Activated CD8-positive, alpha-beta T cell treated with anti-CD3 and anti-CD28 coated beads, Interleukin-2, amount 10 ng/mL, durations not matched to agents 7 days and 5 days (primary cell): ENCODE data around the gene MRPL4. TPM values are rescaled to one million over a fixed set of nuclear protein-coding genes. Genes with fewer than 3 reads are reported as not detected.

Experiments used
- ATAC-seq: fragments of 150-1000 bp; cut with Tn5 transposase; one replicate; pipeline ENCODE4 v1.10.0; 2021; ENCODE audit warnings: moderate library complexity
- CTCF ChIA-PET: fragments of 350-600 bp; sonication (Branson Sonifier 250); formaldehyde crosslinking; loops from one replicate; lab custom pipeline; 2021; ENCODE audit warnings: antibody characterized with exemption; lab: Charles Lee
- POLR2A ChIA-PET: fragments of 350-600 bp; sonication (Branson Sonifier 250); formaldehyde crosslinking; loops from one replicate; lab custom pipeline; 2021; ENCODE audit warnings: antibody characterized with exemption; lab: Charles Lee
- DNase-seq: peaks from one replicate; pipeline ENCODE4 v3.0.0-alpha.2; 2020
- H3K27ac Mint-ChIP-seq: one replicate; pipeline ENCODE4 v1.8.0; 2021; ENCODE audit warnings: mild to moderate bottlenecking, mixed read lengths
- H3K27me3 Mint-ChIP-seq: one replicate; pipeline ENCODE4 v1.8.0; 2021; ENCODE audit warnings: low read depth, mixed read lengths
- H3K36me3 Mint-ChIP-seq: one replicate; pipeline ENCODE4 v1.8.0; 2021; ENCODE audit warnings: low read depth, mixed read lengths
- H3K4me1 Mint-ChIP-seq: one replicate; pipeline ENCODE4 v1.8.0; 2021; ENCODE audit warnings: low read depth, mixed read lengths
- H3K4me3 Mint-ChIP-seq: one replicate; pipeline ENCODE4 v1.8.0; 2021; ENCODE audit warnings: mild to moderate bottlenecking, mixed read lengths
- H3K9me3 Mint-ChIP-seq: one replicate; pipeline ENCODE4 v1.8.0; 2022; ENCODE audit warnings: mixed read lengths; ENCODE audit not compliant: insufficient read depth
- total RNA-seq, 2 experiments: library from RNA; stranded (reverse); gene quantifications; one replicate each; pipeline ENCODE4 v1.2.3, GENCODE V29; 2021

The MRPL4 gene
- total RNA-seq, 2 experiments from 2014 or later = 85.9 to 87.0 TPM

DNA sequence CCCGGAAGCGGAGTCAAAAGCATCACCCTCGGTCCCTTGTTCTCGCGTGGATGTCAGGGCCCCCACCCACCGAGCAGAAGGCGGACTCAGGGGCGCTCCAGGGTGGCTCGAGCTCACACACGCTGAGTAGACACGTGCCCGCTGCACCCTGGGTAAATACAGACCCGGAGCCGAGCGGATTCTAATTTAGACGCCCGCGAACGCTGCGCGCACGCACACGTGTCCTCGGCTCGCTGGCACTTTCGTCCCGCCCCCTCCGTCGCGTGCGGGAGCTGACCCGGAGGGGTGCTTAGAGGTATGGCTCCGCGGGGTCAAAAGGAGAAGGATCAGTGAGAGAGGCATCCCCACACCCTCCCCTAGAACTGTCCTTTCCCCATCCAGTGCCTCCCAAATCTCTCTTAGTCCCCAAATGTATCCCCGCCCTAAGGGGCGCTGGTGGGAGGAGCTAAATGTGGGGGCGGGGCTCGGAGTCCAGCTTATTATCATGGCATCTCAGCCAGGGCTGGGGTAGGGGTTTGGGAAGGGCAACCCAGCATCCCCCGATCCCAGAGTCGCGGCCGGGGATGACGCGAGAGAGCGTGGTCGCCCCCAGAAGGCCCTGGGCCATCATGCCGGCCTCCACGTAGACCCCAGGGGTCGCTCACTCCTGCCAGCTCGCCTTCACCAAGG, 37.3 kb downstream of the MRPL4 start:
- H3K4me3 Mint-ChIP-seq = peak overlapping the region; percentile 73
- peak; percentile 50 for ATAC-seq
- peak; percentile 77 for DNase-seq
- no peaks in the 10 kb centered on the region for H3K9me3 Mint-ChIP-seq
- peaks cover 89% of the 10 kb centered on the region for H3K4me1 Mint-ChIP-seq
- peaks cover 60% of the 10 kb centered on the region for H3K27me3 Mint-ChIP-seq
- CTCF ChIA-PET = interaction anchor here (0.5 to 1.9 kb wide), 12 partner anchors 9 to 149 kb away, joined by 3 to 33 read pairs (median 4); partner anchors contain the start of genes ICAM1 and RAVER1
- POLR2A ChIA-PET = interaction anchor here (1.0 to 5.8 kb wide), 4 partner anchors 19 to 186 kb away, joined by 3 to 54 read pairs (median 4); partner anchors contain the start of genes ANGPTL6, ICAM1 and TYK2
- H3K27ac Mint-ChIP-seq = no peak overlapping the region
- peaks cover 26% of the 10 kb centered on the region for H3K36me3 Mint-ChIP-seq

DNA sequence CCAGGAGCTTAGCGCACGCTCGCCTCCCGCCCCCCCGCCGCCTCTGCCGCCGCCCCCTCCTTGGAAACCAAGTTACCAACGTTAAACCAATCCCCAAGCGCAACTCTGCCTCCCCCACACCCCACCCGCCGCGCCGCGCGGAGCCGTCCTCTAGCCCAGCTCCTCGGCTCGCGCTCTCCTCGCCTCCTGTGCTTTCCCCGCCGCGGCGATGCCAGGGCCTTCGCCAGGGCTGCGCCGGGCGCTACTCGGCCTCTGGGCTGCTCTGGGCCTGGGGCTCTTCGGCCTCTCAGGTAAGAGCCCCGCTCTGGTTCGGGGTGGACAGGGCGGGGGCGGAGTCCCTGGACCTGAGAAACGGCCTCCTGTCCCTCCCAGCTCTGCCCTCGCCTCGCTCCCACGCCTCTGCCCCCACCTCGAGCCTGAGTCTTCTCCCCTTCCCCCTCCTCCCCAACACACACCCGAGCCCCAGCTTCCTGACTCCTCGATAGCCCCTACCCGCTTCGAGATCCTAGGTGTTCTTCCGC, 37.9 kb downstream of the MRPL4 start, which contains the start of gene ICAM5:
ICAM5 (plus strand) TSS at position 117 of the 521 bp plus-strand sequence; CDS start at position 209, 92 bp downstream.
- Mint-ChIP-seq H3K36me3 (peaks cover 20% of the 10 kb centered on the region), H3K27ac (peak within 1 kb of the TSS; percentile 58), H3K9me3 (no peaks in the 10 kb centered on the region), H3K27me3 (peaks cover 66% of the 10 kb centered on the region), H3K4me3 (peak within 1 kb of the TSS; percentile 73), H3K4me1 (peaks cover 93% of the 10 kb centered on the region)
- peak; percentile 49 for DNase-seq
- CTCF ChIA-PET = interaction anchor here (0.5 to 1.9 kb wide), 12 partner anchors 9 to 148 kb away, joined by 3 to 33 read pairs (median 4); partner anchors contain the start of genes ICAM1 and RAVER1
- ATAC-seq = peak; percentile 12
- POLR2A ChIA-PET = interaction anchor here (1.0 to 5.8 kb wide), 3 partner anchors 19 to 103 kb away, joined by 3 to 54 read pairs (median 5); partner anchors contain the start of genes ICAM1 and TYK2

DNA sequence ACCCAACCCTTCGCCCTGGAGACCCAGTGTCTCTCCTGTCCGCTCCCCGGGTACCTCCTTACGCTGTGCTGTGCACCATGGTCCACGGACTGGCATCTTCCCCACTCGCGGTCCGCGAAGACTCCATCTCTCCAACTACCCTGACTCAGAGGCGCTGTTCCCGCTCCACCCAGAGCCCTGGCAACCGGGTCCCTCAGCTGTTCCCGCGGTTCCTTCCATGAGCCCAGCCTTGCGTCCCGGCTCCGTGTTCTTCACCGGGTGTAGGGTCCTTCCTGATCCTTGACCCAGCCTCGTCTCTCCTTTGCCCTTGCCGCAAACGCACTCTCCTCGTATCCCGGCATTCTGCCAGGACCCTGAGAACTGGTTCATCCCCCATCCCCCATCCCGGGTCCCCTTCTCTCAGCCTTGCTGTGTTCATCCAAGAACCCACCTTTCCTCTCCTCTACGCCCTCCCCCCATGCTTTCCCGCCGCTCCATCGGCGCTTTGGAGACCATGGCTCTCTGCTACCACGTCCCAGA, 38.4 kb downstream of the MRPL4 start:
- DNase-seq (no peak), ATAC-seq (no peak)
- POLR2A ChIA-PET = interaction anchor here (1.5 to 5.8 kb wide), 2 partner anchors 20 to 90 kb away, joined by 5 to 54 read pairs; partner anchors contain the start of genes ICAM1 and TYK2
- Mint-ChIP-seq H3K27ac (peak overlapping the region; percentile 58), H3K27me3 (peaks cover 70% of the 10 kb centered on the region), H3K9me3 (no peaks in the 10 kb centered on the region), H3K4me3 (peak overlapping the region; percentile 73), H3K36me3 (peaks cover 15% of the 10 kb centered on the region), H3K4me1 (peaks cover 91% of the 10 kb centered on the region)
- CTCF ChIA-PET = interaction anchor here (0.9 to 1.9 kb wide), 5 partner anchors 10 to 98 kb away, joined by 3 to 33 read pairs (median 8); partner anchors contain the start of gene ICAM1

DNA sequence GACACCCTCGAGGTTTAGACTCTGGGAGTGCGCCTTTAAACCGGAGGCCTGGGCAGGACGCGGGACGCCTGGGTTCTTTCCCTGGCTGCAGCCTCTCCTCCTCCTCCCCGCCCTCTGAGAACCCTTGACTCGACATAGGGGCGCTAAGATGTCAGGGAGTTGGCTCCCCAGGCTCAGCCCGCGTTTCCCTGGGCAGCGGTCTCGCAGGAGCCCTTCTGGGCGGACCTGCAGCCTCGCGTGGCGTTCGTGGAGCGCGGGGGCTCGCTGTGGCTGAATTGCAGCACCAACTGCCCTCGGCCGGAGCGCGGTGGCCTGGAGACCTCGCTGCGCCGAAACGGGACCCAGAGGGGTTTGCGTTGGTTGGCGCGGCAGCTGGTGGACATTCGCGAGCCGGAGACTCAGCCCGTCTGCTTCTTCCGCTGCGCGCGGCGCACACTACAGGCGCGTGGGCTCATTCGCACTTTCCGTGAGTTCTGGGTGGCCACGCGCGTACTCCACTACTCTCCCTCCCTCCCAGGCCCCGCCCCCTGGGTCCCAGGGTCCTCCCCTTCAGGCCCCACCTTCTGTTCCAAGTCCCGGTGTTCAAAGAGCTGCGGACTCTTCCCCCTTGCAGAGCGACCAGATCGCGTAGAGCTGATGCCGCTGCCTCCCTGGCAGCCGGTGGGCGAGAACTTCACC, 39.0 kb downstream of the MRPL4 start:
- POLR2A ChIA-PET = interaction anchor here (1.5 to 5.8 kb wide), 4 partner anchors 20 to 90 kb away, joined by 5 to 54 read pairs (median 10); partner anchors contain the start of genes ICAM1, RAVER1 and TYK2
- peaks cover 91% of the 10 kb centered on the region for H3K4me1 Mint-ChIP-seq

DNA sequence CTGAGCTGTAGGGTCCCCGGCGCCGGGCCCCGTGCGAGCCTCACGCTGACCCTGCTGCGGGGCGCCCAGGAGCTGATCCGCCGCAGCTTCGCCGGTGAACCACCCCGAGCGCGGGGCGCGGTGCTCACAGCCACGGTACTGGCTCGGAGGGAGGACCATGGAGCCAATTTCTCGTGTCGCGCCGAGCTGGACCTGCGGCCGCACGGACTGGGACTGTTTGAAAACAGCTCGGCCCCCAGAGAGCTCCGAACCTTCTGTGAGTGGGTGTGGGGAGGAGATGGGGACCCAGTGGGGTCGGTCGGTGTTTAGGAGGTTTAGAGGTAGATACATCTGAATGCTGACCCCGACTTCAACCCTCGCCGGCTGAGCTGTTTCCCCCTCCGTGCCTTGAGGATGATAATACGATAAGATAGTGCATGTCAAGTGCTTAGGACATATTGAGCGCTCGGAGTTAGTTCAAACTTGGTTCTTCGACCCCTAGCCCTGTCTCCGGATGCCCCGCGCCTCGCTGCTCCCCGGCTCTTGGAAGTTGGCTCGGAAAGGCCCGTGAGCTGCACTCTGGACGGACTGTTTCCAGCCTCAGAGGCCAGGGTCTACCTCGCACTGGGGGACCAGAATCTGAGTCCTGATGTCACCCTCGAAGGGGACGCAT, 39.7 kb downstream of the MRPL4 start:
- peak; percentile 25 for DNase-seq
- ATAC-seq = no peak

More for the DNA sequence above, 39.0 kb downstream of the MRPL4 start:
- peak; percentile 66 for DNase-seq
- CTCF ChIA-PET = interaction anchor here (0.9 to 1.7 kb wide), 4 partner anchors 20 to 98 kb away, joined by 3 to 8 read pairs (median 7); partner anchors contain the start of gene ICAM1
- peak overlapping the region; percentile 73 for H3K4me3 Mint-ChIP-seq
- H3K9me3 Mint-ChIP-seq = no peaks in the 10 kb centered on the region
- peaks cover 75% of the 10 kb centered on the region for H3K27me3 Mint-ChIP-seq
- peak; percentile 12 for ATAC-seq
- no peak overlapping the region for H3K27ac Mint-ChIP-seq
- H3K36me3 Mint-ChIP-seq = peaks cover 10% of the 10 kb centered on the region

DNA sequence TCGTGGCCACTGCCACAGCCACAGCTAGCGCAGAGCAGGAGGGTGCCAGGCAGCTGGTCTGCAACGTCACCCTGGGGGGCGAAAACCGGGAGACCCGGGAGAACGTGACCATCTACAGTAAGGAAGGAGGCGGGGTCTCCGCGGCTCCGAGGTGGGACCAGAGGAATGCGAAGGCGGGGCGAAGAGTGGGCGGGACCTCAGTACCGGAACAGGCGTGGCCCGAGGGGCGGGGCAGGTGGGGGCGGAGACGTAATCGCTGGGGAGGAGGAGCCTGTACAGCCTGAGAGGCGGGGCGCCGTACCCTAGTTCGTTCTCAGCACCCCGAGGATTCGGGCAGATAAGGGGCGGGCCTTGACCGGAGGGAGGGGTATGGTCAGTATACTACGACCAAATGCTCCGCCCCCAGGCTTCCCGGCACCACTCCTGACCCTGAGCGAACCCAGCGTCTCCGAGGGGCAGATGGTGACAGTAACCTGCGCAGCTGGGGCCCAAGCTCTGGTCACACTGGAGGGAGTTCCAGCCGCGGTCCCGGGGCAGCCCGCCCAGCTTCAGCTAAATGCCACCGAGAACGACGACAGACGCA, 40.3 kb downstream of the MRPL4 start:
- DNase-seq = peak; percentile 81
- Mint-ChIP-seq H3K27ac (peak overlapping the region; percentile 70), H3K4me3 (peak overlapping the region; percentile 73), H3K4me1 (peaks cover 81% of the 10 kb centered on the region), H3K36me3 (peaks cover 7% of the 10 kb centered on the region), H3K9me3 (no peaks in the 10 kb centered on the region), H3K27me3 (peaks cover 77% of the 10 kb centered on the region)
- ChIA-PET CTCF (interaction anchor here (1.3 to 1.7 kb wide), 3 partner anchors 21 to 96 kb away, joined by 7 to 8 read pairs (median 7); partner anchors contain the start of gene ICAM1), POLR2A (interaction anchor here (1.5 to 1.6 kb wide), 2 partner anchors 21 to 40 kb away, joined by 9 to 10 read pairs; partner anchors contain the start of genes ICAM1 and RAVER1)
- ATAC-seq = peak; percentile 28

More for the DNA sequence above, 39.7 kb downstream of the MRPL4 start:
- ChIA-PET POLR2A (interaction anchor here (1.5 to 1.6 kb wide), 3 partner anchors 21 to 89 kb away, joined by 5 to 10 read pairs (median 9); partner anchors contain the start of genes ICAM1, RAVER1 and TYK2), CTCF (interaction anchor here (0.9 to 1.7 kb wide), 4 partner anchors 21 to 97 kb away, joined by 3 to 8 read pairs (median 7); partner anchors contain the start of gene ICAM1)
- Mint-ChIP-seq H3K4me3 (peak overlapping the region; percentile 73), H3K4me1 (peaks cover 86% of the 10 kb centered on the region), H3K9me3 (no peaks in the 10 kb centered on the region), H3K36me3 (peaks cover 7% of the 10 kb centered on the region), H3K27ac (peak overlapping the region; percentile 70), H3K27me3 (peaks cover 76% of the 10 kb centered on the region)

DNA sequence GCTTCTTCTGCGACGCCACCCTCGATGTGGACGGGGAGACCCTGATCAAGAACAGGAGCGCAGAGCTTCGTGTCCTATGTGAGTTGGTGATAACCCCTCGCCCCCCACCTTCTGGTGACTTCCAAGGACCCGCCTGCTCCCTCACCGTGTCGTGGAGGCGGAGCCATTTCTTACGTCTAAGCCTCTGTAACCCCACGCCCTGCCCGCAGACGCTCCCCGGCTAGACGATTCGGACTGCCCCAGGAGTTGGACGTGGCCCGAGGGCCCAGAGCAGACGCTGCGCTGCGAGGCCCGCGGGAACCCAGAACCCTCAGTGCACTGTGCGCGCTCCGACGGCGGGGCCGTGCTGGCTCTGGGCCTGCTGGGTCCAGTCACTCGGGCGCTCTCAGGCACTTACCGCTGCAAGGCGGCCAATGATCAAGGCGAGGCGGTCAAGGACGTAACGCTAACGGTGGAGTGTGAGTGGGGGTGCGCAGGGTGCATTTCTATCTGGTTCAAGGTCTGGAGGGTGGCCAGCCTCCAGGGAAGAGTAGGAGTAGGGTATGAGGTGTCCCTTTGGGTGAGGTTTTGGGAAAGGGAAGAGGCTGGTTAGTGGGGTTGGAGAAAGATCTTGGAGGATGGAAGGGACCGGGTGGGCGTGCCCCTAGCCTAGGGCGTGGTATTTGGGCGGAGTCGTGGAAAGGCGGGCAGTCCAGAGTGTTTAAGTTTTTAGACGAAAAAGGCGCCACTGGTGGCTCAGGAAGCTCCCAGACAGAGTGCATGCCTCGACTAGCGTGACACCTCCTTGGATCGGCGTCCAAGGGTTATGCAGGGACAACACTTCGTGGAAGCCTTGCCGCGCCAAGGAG, 41.0 kb downstream of the MRPL4 start:
- no peaks in the 10 kb centered on the region for H3K9me3 Mint-ChIP-seq

DNA sequence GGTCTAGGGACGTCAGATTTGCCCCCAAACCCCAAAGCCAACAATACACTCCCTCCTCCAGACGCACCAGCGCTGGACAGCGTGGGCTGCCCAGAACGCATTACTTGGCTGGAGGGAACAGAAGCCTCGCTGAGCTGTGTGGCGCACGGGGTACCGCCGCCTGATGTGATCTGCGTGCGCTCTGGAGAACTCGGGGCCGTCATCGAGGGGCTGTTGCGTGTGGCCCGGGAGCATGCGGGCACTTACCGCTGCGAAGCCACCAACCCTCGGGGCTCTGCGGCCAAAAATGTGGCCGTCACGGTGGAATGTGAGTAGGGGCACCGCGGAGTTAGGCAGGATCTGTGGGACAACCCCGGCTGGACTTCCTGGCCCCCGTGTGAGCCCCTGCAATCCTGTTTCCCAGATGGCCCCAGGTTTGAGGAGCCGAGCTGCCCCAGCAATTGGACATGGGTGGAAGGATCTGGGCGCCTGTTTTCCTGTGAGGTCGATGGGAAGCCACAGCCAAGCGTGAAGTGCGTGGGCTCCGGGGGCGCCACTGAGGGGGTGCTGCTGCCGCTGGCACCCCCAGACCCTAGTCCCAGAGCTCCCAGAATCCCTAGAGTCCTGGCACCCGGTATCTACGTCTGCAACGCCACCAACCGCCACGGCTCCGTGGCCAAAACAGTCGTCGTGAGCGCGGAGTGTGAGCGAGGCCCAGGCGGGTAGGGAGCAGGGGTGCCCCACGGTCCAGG, 41.8 kb downstream of the MRPL4 start:
- Mint-ChIP-seq H3K9me3 (no peaks in the 10 kb centered on the region), H3K27me3 (peaks cover 65% of the 10 kb centered on the region), H3K4me1 (peaks cover 68% of the 10 kb centered on the region), H3K36me3 (peaks cover 7% of the 10 kb centered on the region), H3K27ac (no peak overlapping the region), H3K4me3 (peak overlapping the region; percentile 12)
- DNase-seq (no peak), ATAC-seq (no peak)
- ChIA-PET CTCF (no interaction called here), POLR2A (no interaction called here)

More for the DNA sequence above, 41.0 kb downstream of the MRPL4 start:
- ChIA-PET CTCF (interaction anchor here (1.5 kb wide), 1 partner anchor 22 kb away, joined by 7 read pairs; the partner anchor contains the start of gene ICAM1), POLR2A (interaction anchor here (1.6 kb wide), 1 partner anchor 22 kb away, joined by 10 read pairs; the partner anchor contains the start of gene ICAM1)
- Mint-ChIP-seq H3K27me3 (peaks cover 71% of the 10 kb centered on the region), H3K27ac (peak overlapping the region; percentile 69), H3K4me1 (peaks cover 73% of the 10 kb centered on the region), H3K4me3 (peak overlapping the region; percentile 73), H3K36me3 (peaks cover 7% of the 10 kb centered on the region)
- no peak for DNase-seq
- ATAC-seq = no peak

DNA sequence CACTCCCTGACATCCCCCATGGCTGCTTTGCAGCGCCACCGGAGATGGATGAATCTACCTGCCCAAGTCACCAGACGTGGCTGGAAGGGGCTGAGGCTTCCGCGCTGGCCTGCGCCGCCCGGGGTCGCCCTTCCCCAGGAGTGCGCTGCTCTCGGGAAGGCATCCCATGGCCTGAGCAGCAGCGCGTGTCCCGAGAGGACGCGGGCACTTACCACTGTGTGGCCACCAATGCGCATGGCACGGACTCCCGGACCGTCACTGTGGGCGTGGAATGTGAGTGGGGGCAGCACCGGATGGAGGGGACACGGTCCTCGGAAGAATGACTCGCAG, 42.3 kb downstream of the MRPL4 start:
- ChIA-PET CTCF (no interaction called here), POLR2A (no interaction called here)
- Mint-ChIP-seq H3K27ac (peak overlapping the region; percentile 20), H3K27me3 (peaks cover 60% of the 10 kb centered on the region), H3K4me1 (peaks cover 62% of the 10 kb centered on the region), H3K36me3 (peaks cover 7% of the 10 kb centered on the region), H3K9me3 (no peaks in the 10 kb centered on the region), H3K4me3 (peak overlapping the region; percentile 12)
- ATAC-seq (no peak), DNase-seq (no peak)
